ENCODE data around the gene PITPNB.

PITPNB gene

GRCh38 chr22:27919942-27920755, 1.1 kb upstream of the PITPNB start:
- no peak for DNase-seq (ENCODE audit: low read depth, low spot score)

- peak; percentile 22 for DNase-seq (ENCODE audit: low read depth, low spot score)
Measured at GRCh38 chr22:27918341-27919221, 475 bp downstream of the PITPNB start.

GRCh38 chr22:27915986-27916385, 3.1 kb downstream of the PITPNB start:
- DNase-seq (ENCODE audit: low read depth, low spot score), result no peak

GRCh38 chr22:27913162-27913741, 5.8 kb downstream of the PITPNB start:
- DNase-seq (ENCODE audit: low read depth, low spot score), result no peak

- no peak for DNase-seq (ENCODE audit: low read depth, low spot score)
Measured at GRCh38 chr22:27912101-27912500, 7.0 kb downstream of the PITPNB start.

GRCh38 chr22:27911330-27911729, 7.7 kb downstream of the PITPNB start:
- DNase-seq (ENCODE audit: low read depth, low spot score), result no peak

- DNase-seq (ENCODE audit: low read depth, low spot score), result no peak
Measured at GRCh38 chr22:27906241-27906640, 12.8 kb downstream of the PITPNB start.

- DNase-seq (ENCODE audit: low read depth, low spot score), result no peak
Measured at GRCh38 chr22:27905653-27906052, 13.4 kb downstream of the PITPNB start.

GRCh38 chr22:27903805-27904473, 15.1 kb downstream of the PITPNB start:
- DNase-seq (ENCODE audit: low read depth, low spot score), result no peak

GRCh38 chr22:27900153-27900552, 18.9 kb downstream of the PITPNB start:
- no peak for DNase-seq (ENCODE audit: low read depth, low spot score)

GRCh38 chr22:27896245-27896644, 22.8 kb downstream of the PITPNB start:
- no peak for DNase-seq (ENCODE audit: low read depth, low spot score)

- DNase-seq (ENCODE audit: low read depth, low spot score), result no peak
Measured at GRCh38 chr22:27895600-27895999, 23.5 kb downstream of the PITPNB start.

GRCh38 chr22:27892811-27893210, 26.2 kb downstream of the PITPNB start:
- no peak for DNase-seq (ENCODE audit: low read depth, low spot score)

- DNase-seq (ENCODE audit: low read depth, low spot score), result no peak
Measured at GRCh38 chr22:27892064-27892463, 27.0 kb downstream of the PITPNB start.

GRCh38 chr22:27888310-27888709, 30.7 kb downstream of the PITPNB start:
- no peak for DNase-seq (ENCODE audit: low read depth, low spot score)

GRCh38 chr22:27886843-27887151, 32.3 kb downstream of the PITPNB start:
- no peak for DNase-seq (ENCODE audit: low read depth, low spot score)

- DNase-seq (ENCODE audit: low read depth, low spot score), result no peak
Measured at GRCh38 chr22:27885977-27886842, 32.8 kb downstream of the PITPNB start.

GRCh38 chr22:27883656-27884350, 35.3 kb downstream of the PITPNB start:
- no peak for DNase-seq (ENCODE audit: low read depth, low spot score)

GRCh38 chr22:27882507-27883290, 36.4 kb downstream of the PITPNB start:
- no peak for DNase-seq (ENCODE audit: low read depth, low spot score)

- no peak for DNase-seq (ENCODE audit: low read depth, low spot score)
Measured at GRCh38 chr22:27881421-27881820, 37.6 kb downstream of the PITPNB start.
